NT2/D1 (cell line): ENCODE data around the gene HAUS1.

Source experiments
- YY1 ChIP-seq: IDR thresholded peaks from 2 replicates; pipeline ENCODE4 v1.6.1; 2011; ENCODE audit not compliant: insufficient read length, insufficient read depth
- ZNF274 ChIP-seq: IDR thresholded peaks from 2 replicates; pipeline ENCODE4 v1.6.1; 2011; ENCODE audit warnings: mild to moderate bottlenecking, low read depth, low read length

DNA sequence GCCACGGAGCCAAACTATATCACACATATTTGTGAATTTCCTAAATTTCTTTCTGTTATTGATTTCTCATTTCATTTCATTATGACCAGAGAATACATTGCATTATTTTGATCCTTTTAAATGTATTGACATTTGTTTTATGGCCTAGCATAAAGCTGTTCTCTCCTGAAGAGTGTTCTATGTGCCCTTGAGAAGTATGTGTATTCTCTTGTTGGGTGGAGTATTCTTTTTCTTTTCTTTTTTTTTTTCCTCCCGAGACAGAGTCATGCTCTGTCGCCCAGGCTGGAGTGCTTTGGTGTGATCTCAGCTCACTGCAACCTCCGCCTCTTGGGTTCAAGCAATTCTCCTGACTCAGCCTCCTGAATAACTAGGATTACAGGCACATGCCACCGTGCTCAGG lies 5.2 kb downstream of the HAUS1 start:
- TF ChIP-seq YY1 (no peak), ZNF274 (no peak)
